ENCODE data around the gene LRP8.

Gene LRP8

DNA sequence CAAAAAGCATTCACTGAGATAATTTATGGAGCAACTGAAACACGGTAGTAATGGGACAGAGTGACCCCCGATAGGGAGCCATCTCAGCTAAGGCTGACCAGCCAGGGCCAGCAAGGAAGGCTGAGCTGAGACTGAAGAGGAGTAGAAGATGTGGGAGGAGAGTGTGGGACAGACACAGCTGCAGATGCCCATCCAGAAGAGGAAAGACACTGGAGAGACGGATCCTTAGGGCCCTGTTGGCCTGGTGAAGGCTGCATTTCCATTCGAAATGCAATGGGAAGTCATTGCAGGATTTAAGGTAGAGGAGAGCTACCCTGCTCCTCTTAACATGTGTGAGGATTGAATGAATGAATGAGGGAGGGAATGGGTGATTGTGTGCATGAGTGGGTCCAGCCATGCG, 44.0 kb upstream of the LRP8 start:
- TF ChIP-seq, protein P1, sequence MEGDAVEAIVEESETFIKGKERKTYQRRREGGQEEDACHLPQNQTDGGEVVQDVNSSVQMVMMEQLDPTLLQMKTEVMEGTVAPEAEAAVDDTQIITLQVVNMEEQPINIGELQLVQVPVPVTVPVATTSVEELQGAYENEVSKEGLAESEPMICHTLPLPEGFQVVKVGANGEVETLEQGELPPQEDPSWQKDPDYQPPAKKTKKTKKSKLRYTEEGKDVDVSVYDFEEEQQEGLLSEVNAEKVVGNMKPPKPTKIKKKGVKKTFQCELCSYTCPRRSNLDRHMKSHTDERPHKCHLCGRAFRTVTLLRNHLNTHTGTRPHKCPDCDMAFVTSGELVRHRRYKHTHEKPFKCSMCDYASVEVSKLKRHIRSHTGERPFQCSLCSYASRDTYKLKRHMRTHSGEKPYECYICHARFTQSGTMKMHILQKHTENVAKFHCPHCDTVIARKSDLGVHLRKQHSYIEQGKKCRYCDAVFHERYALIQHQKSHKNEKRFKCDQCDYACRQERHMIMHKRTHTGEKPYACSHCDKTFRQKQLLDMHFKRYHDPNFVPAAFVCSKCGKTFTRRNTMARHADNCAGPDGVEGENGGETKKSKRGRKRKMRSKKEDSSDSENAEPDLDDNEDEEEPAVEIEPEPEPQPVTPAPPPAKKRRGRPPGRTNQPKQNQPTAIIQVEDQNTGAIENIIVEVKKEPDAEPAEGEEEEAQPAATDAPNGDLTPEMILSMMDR (conservative IDR thresholded peaks at IDR 0.05; ENCODE audit: low read length): no peak
- no peak overlapping the region for H3K4me3 ChIP-seq (ENCODE audit: low read length)
- no peak for DNase-seq (ENCODE audit: low read depth)

DNA sequence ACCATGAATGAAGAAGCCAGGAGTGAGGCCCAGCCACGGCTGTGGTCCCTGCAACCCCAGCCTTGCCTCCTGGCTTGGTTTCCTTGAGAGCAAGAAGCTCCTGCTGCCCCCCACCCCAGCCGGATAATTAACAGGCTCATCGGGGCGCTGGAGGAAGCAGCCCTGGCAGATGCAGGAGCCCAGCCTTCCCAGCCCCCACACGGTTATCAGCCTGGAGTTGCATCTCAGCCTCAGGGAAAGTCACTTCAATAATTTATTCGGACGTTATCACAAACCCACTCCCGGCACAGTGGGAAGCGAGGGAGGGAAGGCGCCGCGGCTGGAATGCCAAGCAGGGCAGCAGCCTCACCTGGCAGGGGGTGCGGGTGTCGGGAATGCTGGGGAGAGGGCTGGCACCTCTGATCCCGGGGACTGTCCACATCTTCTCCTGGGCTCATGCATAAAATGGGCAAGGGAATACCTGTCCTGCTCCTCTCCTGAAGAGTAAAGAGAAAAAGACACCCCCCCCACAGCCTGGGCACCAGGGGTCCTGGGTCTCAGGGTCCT, 43.3 kb upstream of the LRP8 start:
- DNase-seq (ENCODE audit: low read depth): no peak
- no peak overlapping the region for H3K4me3 ChIP-seq (ENCODE audit: low read length)
- TF ChIP-seq, protein P1 (conservative IDR thresholded peaks at IDR 0.05; ENCODE audit: low read length): no peak

- TF ChIP-seq, protein P1 (conservative IDR thresholded peaks at IDR 0.05; ENCODE audit: low read length): no peak
- no peak for DNase-seq (ENCODE audit: low read depth)
These were observed 42.6 kb upstream of the LRP8 start for GRCh38 chr1:53370369-53370961.

GRCh38 chr1:53369761-53370160, 41.9 kb upstream of the LRP8 start:
- no peak for DNase-seq (ENCODE audit: low read depth)
- TF ChIP-seq, protein P1 (conservative IDR thresholded peaks at IDR 0.05; ENCODE audit: low read length): no peak
- no peak overlapping the region for H3K4me3 ChIP-seq (ENCODE audit: low read length)

More at GRCh38 chr1:53370369-53370961, 42.6 kb upstream of the LRP8 start:
- no peak overlapping the region for H3K4me3 ChIP-seq (ENCODE audit: low read length)

DNA sequence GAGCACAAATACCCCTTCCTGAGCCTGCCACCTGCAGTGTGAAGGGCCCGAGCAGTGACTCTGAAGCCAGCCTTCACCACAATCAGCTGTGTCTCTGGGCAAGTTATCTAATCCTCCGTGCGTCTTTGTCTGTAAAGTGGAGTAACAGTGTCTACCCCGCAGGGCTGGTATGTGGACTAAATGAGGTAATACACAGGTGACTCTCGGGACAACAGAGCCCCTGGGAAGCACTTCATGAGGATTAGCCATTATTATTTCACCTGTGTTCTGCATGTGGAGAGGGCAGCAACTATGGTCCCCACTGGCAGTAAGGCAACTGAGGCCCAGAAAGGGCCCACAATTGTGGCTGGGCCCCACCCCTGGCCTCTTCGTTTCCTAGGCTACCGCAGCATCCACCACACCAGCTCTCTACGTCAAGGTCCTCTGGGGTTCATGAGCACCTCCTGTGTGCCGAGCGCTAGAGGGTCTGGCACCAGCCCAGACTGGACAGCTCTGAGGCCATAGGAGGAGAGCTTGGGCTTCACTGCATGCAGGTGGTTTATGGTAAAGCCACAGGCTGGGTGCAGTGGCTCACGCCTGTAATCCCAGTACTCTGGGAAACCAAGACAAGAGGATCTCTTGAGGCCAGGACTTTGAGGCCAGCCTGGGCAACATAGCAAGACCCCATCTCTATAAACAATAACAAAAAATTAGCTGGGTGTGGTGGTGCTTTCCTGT, 41.3 kb upstream of the LRP8 start:
- no peak overlapping the region for H3K4me3 ChIP-seq (ENCODE audit: low read length)
- TF ChIP-seq, protein P1 (conservative IDR thresholded peaks at IDR 0.05; ENCODE audit: low read length): no peak
- DNase-seq (ENCODE audit: low read depth): no peak

- TF ChIP-seq, protein P1 (conservative IDR thresholded peaks at IDR 0.05; ENCODE audit: low read length): no peak
- no peak overlapping the region for H3K4me3 ChIP-seq (ENCODE audit: low read length)
- DNase-seq (ENCODE audit: low read depth): no peak
These were observed 40.6 kb upstream of the LRP8 start for GRCh38 chr1:53368314-53369033.

All from AG10803 (cell line).